GM10266 (cell line): ENCODE measurements around the gene MACROH2A2.
"Not testable (repeated sequence)": the region's sequence is repeated elsewhere in the genome, so short reads cannot be mapped to it uniquely, and the experiment has no call there.

Source experiments
- DNase-seq: peaks from one replicate; pipeline ENCODE4 v3.0.0; 2012; ENCODE audit errors: extremely low spot score
- TF ChIP-seq, protein P1 (sequence below): IDR thresholded peaks from 2 replicates; pipeline ENCODE4 v1.5.1; 2012; ENCODE audit warnings: mild to moderate bottlenecking, low read depth; ENCODE audit not compliant: control insufficient read depth, insufficient read depth; ENCODE audit errors: missing control alignments

Gene MACROH2A2

DNA sequence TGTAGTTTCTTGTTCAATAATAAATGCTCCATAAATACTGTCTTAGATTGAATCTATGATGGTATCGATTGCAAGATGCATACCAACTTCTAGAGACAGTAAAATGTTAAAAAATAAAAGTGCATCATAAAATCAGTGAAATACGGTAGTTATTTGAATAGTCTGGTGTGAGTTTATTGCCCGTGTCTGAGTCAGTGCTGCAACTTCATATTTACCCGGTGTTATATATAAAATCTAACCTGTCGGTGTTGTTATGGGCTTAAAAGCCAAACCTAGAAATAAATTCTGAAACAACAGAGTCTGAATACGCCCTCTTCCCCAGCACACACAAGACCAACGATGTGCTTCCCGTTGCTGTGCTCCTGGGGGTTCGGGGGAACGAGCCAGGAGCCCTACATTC, 16.3 kb downstream of the MACROH2A2 start:
- TF ChIP-seq, protein P1, sequence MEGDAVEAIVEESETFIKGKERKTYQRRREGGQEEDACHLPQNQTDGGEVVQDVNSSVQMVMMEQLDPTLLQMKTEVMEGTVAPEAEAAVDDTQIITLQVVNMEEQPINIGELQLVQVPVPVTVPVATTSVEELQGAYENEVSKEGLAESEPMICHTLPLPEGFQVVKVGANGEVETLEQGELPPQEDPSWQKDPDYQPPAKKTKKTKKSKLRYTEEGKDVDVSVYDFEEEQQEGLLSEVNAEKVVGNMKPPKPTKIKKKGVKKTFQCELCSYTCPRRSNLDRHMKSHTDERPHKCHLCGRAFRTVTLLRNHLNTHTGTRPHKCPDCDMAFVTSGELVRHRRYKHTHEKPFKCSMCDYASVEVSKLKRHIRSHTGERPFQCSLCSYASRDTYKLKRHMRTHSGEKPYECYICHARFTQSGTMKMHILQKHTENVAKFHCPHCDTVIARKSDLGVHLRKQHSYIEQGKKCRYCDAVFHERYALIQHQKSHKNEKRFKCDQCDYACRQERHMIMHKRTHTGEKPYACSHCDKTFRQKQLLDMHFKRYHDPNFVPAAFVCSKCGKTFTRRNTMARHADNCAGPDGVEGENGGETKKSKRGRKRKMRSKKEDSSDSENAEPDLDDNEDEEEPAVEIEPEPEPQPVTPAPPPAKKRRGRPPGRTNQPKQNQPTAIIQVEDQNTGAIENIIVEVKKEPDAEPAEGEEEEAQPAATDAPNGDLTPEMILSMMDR, result no peak
- DNase-seq, result no peak

DNA sequence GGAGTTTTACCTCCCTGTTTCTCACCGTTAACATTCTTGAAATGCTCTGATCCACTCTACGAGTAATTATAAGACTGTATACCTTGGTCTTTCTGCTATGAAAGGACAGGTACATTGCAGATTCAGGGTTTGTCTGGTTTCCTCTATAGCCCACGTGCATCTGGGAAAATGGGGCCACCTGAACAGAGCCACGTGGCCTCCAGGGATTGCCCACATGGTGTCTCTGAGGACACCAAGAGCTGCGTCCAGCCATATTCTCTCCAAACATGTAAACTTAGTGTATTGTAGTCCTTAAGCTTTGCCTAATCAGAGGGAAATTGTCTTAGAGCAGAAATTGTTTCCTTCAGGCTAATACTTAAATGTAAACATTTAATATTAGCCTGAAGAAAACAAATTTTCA, 16.7 kb downstream of the MACROH2A2 start:
- TF ChIP-seq, protein P1, result no peak
- no peak for DNase-seq

DNA sequence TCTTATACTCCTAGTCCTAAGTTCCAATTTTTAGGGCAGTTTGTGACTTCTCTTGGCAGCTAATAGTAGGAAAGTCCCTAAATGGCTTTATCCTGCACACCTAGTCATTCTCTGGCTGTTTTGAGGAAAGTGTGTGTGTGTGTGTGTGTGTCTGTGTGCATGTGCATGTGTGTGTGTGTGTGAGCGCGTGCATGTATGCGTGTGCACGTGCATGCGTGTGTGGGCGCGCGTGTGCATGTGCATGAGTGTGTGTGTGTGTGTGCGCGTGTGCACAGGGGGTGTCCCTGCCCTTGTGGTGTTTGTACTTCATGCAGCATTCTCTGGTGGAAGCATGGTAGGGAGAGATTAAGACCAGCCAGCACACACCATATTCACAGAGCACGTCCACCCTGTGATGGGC, 18.2 kb downstream of the MACROH2A2 start:
- TF ChIP-seq, protein P1, result no peak
- DNase-seq, result no peak

DNA sequence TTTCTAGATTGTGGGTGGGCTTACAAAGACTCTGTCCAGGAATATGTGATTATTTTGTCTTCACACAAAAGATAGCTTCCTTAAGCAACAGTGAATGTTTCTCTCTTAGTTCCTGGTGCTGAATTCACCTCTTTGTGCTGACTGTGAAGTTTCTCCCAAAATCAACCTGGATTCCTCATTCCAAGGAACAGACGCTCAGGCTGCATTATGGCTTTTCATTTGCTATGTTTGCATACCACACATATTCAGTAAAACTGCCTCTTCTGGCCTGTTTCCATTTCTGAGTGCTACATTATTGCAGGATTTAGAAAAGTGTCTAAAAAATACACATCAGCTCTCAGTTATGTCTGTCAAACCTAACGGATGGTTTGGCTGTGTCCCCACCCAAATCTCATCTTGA, 21.5 kb downstream of the MACROH2A2 start:
- DNase-seq, result no peak
- TF ChIP-seq, protein P1, result no peak

DNA sequence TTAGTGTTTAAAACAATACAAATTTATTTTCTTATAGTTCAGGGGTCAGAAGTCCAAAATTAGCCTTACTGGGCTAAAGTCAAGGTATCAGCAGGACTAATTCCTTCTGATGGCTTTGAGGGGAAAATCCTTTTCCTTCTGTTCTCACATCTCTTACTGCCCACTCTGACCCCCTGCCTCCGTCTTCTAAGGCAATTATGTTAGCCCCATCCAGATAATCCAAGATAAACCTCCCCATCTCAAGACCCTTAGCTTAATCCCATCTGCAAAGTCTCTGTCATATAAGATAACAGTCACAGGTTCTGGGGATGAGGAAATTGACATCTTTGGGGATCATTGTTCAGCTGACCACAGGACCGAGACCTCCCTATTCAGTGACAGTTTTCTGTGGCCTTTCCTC, 22.3 kb downstream of the MACROH2A2 start:
- DNase-seq, result no peak
- TF ChIP-seq, protein P1, result no peak

DNA sequence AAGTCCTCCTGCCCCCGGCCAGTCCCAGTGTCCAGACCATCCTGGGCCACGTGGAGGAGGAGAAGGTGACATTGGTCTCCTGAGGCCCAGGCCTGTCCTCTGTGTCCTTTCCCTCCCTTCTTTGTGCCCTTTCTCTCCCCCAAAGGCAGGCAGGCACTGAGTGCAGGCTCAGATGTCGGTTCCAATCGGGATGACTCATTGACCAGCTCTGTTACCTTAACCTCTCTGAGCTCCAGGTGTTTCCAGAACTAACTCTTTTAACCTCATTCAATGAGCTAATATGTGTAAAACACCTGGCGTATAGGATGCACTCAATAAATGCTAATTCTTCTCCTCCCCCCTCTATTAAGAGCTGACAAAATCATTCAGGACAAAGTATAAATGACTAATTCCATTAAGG, 25.7 kb downstream of the MACROH2A2 start:
- TF ChIP-seq, protein P1, result no peak
- DNase-seq, result no peak

DNA sequence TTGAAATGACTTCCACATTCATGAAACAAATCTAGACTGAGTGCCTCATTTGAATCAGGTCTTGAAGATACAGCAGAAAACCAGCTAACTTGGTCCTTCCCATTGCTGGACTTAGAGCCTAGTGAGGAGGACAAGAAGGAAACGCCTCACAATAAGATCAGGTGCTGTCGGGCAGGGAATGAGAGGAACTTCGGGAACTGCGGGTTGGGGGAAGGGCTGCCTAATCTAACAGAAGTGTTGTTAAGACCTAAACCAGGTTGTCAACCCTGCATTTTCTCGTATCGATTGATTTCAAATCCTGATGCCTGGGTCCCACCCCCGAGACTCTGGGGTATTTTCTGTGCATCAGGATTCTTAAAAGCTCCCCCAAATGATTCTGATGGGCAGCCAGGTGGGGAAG, 26.3 kb downstream of the MACROH2A2 start:
- no peak for DNase-seq
- TF ChIP-seq, protein P1, result no peak

DNA sequence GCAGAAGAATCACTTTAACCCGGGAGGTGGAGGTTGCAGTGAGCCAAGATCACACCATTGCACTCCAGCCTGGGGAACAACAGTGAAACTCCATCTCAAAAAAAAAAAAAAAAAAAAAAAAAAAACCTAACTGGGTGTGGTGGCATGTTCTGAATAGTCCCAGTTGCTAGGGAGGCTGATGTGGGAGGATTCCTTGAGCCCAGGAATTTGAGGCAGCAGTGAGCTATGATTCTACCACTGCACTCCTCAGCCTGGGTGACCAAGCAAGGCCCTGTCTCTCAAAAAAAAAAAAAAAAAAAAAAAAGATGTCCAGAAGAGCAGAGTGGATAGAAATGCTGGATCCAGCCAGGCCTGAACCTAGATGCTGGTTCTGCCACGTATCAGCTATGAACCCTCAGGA, 28.1 kb downstream of the MACROH2A2 start:
- not testable (repeated sequence) for DNase-seq
